Measurements from ENCODE around the gene MIR17HG.
"Not testable (repeated sequence)": the region's sequence is repeated elsewhere in the genome, so short reads cannot be mapped to it uniquely, and the experiment has no call there.

Gene MIR17HG

GRCh38 chr13:91347996-91348905 lies 764 bp downstream of the MIR17HG start:
- DNase-seq = peak; percentile 68

- peak; percentile 83 for DNase-seq
Measured at GRCh38 chr13:91348906-91349435, 1.5 kb downstream of the MIR17HG start.

DNA sequence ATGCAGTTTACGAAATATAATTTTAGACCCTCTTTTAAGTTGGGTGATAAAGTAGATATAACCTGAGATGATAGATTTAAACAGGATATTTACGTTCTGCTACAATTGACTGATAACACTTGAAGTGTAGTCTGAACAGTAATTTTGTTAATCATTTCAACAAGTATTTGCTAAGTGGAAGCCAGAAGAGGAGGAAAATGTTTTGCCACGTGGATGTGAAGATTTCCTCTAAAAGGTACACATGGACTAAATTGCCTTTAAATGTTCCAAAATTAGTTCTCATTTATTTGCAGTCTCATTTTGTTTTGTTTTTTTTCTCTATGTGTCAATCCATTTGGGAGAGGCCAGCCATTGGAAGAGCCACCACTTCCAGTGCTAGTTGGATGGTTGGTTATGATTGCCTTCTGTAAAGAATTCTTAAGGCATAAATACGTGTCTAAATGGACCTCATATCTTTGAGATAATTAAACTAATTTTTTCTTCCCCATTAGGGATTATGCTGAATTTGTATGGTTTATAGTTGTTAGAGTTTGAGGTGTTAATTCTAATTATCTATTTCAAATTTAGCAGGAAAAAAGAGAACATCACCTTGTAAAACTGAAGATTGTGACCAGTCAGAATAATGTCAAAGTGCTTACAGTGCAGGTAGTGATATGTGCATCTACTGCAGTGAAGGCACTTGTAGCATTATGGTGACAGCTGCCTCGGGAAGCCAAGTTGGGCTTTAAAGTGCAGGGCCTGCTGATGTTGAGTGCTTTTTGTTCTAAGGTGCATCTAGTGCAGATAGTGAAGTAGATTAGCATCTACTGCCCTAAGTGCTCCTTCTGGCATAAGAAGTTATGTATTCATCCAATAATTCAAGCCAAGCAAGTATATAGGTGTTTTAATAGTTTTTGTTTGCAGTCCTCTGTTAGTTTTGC lies 2.8 kb downstream of the MIR17HG start:
- no peak for DNase-seq

GRCh38 chr13:91351123-91351522 lies 3.6 kb downstream of the MIR17HG start:
- DNase-seq = no peak

DNA sequence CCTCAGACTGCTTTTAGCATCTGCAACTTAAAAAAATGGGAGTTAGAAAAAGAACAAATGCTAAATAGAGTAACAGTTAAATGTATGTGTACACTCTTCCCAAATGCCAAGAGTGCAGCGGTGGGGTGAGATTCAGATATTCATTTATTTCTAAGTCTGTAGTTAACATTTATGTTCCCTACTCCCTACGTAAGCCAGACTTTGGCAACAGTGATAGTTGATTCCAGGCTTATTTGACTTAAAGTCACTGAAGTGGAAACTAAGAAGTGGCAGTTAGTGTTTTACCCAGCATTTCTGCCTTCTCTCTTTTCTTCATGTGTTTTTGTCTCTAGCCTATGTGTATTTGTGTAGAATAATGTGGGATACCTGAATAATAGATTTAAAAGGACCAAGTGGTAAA lies 4.5 kb downstream of the MIR17HG start:
- no peak for DNase-seq

- DNase-seq = not testable (repeated sequence)
Measured at GRCh38 chr13:91352891-91353290, 5.4 kb downstream of the MIR17HG start.

DNA sequence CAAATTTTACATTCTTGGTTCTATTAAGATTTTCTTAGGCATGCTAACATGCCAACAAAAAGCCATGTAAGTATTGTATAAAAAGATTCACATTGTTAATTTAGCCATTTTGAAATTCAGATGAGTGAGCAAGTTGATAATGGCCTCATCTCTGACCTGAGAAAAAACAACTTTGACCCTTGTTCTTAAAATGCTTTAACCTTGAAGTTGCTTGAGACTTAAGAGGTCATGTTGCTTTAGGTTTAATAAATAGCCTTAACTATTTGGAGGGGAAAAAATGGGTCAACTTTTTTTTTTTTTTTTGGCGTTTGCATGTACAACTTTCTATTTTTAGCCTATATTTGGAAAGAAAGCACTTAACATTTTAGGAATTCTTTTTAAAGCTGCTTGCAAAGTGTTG lies 6.0 kb downstream of the MIR17HG start:
- no peak for DNase-seq

DNA sequence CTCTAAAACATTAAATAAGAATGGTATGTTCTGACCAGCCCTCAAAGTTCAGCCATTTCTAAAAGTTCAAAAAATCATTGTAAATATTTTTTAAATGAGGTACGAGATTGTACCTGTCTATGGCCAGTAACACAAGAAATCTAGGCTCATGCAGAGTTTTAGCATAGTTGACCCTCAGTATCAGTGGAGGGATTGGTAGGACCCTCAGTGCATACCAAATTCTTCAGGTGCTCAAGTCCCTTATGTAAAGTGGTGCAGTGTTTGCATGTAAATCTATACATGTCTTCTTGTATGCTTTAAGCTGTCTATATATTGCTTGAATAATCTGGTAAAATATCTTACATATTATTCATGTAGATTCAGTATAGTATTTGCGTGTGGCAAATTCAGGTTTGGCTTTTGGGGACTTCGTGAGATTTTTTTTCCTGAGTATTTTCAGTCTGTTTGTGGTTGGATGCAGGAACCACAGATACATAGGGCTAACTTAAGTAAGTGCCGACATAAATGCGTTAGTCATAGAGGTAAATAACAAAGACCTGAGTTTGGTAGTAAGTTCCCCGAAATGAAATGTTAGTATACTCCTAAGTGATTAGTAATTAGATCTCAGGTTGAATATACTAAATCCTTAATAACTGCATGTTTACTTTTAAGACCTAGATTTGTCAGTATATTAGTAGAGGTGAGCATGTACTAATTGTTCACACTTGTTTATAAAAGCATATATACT lies 7.8 kb downstream of the MIR17HG start:
- no peak for DNase-seq

GRCh38 chr13:91355826-91356710 lies 8.6 kb downstream of the MIR17HG start:
- DNase-seq = no peak

DNA sequence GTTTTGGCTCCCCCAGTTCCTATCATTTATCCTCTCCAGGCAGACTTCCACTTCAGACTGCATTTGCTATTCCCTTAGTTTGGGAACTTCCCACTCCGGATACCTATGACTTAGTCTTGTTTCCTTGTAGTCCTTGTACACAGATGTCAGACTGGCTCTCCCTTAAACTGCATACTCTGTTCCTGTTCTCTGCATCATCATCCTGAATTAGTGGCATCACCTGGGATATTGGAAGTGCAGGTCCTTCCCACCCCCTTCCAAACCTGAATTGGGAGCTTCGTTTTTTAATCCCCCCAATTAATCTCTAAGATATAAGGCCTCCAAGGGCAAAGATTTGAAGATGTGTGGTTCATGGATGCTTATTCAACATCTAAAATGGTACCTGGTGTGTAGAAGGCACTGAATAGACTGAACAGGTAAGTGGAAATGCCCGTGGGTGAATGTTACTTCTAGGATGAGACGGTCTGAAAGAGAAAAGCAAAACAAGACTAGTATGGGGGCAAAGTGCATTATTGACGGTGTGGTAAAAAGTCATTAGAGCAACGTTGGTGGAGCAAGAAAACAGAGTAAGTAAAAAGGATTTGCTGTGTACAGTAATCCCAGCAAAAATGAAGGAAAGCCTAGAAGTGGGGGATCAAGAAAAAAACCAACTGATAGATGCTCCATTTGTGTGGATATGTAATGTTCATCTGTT lies 9.6 kb downstream of the MIR17HG start:
- no peak for DNase-seq

GRCh38 chr13:91357613-91358386 lies 10.3 kb downstream of the MIR17HG start:
- DNase-seq = no peak

DNA sequence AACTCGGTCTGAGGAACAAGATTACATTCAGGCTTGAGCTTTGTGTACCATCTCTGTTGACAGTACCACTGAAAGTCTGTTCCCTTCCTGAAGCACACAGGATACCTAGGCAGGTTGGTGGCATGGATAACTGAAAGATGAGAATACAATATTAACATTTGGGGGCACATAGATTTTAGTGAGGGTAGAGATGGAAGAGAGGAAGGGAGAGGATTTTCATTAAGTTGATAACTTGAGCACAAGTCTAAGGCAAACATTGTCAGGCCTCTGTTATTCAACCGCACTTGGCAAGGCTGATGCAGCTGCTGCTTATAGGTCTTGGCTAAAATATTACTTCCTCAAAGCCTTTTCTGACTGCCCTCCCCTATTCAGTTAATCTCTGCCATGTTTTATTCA lies 10.9 kb downstream of the MIR17HG start:
- DNase-seq = no peak

GRCh38 chr13:91359111-91359510 lies 11.6 kb downstream of the MIR17HG start:
- DNase-seq = no peak

GRCh38 chr13:91359631-91360030 lies 12.1 kb downstream of the MIR17HG start:
- DNase-seq = no peak

GRCh38 chr13:91360246-91360751 lies 12.8 kb downstream of the MIR17HG start:
- DNase-seq = no peak

GRCh38 chr13:91361755-91362271 lies 14.3 kb downstream of the MIR17HG start:
- no peak for DNase-seq

GRCh38 chr13:91362908-91363307 lies 15.4 kb downstream of the MIR17HG start:
- DNase-seq = no peak

- DNase-seq = no peak
Measured at GRCh38 chr13:91368101-91368500, 20.6 kb downstream of the MIR17HG start.

- no peak for DNase-seq
Measured at GRCh38 chr13:91368676-91369440, 21.4 kb downstream of the MIR17HG start.

All from activated CD4-positive, alpha-beta T cell treated with anti-CD3 and anti-CD28 coated beads for 1 hour (primary cell).